Measurements from ENCODE around the gene CACNA1B. TPM values are rescaled to one million over a fixed set of nuclear protein-coding genes. Genes with fewer than 3 reads are reported as not detected.

CACNA1B gene
- total and polyA plus RNA-seq, 2 donors (not counting 1 experiment from before 2014, with no cell fraction given), result 0.01 to 0.17 TPM

GRCh38 chr9:138025908-138026307 is 148.3 kb downstream of the CACNA1B start:
- Histone ChIP-seq H3K79me2 (ENCODE audit: control insufficient read depth, insufficient read depth, low read length) (no peaks in the 10 kb centered on the region), H3K27me3 (ENCODE audit: control insufficient read depth, insufficient read depth, low read length) (peaks cover 4% of the 10 kb centered on the region), H3K4me3 (replicated peaks in 1 of 4; ENCODE audit: control extremely low read depth in 1 of 4, insufficient read depth in 1 of 4, low read depth in 3 of 4, low read length in 4 of 4) (no peak overlapping the region), H3K9ac (ENCODE audit: insufficient read depth, low read length) (no peak overlapping the region), H4K20me1 (ENCODE audit: control insufficient read depth, extremely low read depth, insufficient read depth, low read length) (no peaks in the 10 kb centered on the region), H3K36me3 (ENCODE audit: control insufficient read depth, insufficient read depth, low read length) (no peaks in the 10 kb centered on the region), H3K4me2 (ENCODE audit: extremely low read depth, insufficient read depth, low read length) (no peak overlapping the region), H3K27ac (ENCODE audit: insufficient read depth, low read length) (no peak overlapping the region), H3K4me1 (ENCODE audit: control insufficient read depth, extremely low read depth, insufficient read depth, low read length) (no peaks in the 10 kb centered on the region), H3K9me3 (ENCODE audit: control insufficient read depth, insufficient read depth, low read depth, low read length) (no peaks in the 10 kb centered on the region), H2AFZ (ENCODE audit: low read length) (no peak overlapping the region)
- DNase-seq (ENCODE audit: low read depth in 2 of 2), result no peak
- TF ChIP-seq CTCF (conservative IDR thresholded peaks at IDR 0.05 in 1 of 2, IDR thresholded peaks at IDR 0.05 in 1 of 2; ENCODE audit: low read depth in 1 of 2, low read length in 2 of 2), result no peak
- no peak for TF ChIP-seq EZH2 (IDR thresholded peaks at IDR 0.05; ENCODE audit: low read length, missing control alignments)

DNA sequence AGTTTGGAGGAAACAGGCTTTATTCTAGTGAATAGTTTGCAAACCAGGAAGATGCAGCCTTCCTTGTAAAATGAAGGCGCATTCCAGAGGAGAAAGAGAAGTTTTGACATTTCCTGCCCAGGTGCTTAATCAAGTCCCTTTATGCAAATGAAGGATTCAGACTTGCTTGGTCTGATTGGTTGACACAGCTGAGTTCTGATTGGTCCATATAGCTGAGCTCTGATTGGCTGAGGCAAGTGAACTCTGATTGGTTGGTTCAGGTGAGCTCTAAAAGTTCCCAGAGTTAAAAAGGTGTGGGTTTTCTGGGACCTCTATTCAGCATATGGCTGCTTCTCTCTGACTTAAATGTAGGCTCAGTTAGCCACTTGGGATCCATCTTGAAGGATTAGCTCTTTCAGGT is 151.0 kb downstream of the CACNA1B start:
- no peak overlapping the region for H3K4me2 ChIP-seq (ENCODE audit: extremely low read depth, insufficient read depth, low read length)

GRCh38 chr9:138031186-138031585 is 153.6 kb downstream of the CACNA1B start:
- H2AFZ ChIP-seq (ENCODE audit: low read length), result no peak overlapping the region
- TF ChIP-seq EZH2 (IDR thresholded peaks at IDR 0.05; ENCODE audit: low read length, missing control alignments), result no peak
- TF ChIP-seq CTCF (conservative IDR thresholded peaks at IDR 0.05 in 1 of 2, IDR thresholded peaks at IDR 0.05 in 1 of 2; ENCODE audit: low read depth in 1 of 2, low read length in 2 of 2), result no peak
- no peaks in the 10 kb centered on the region for H3K4me1 ChIP-seq (ENCODE audit: control insufficient read depth, extremely low read depth, insufficient read depth, low read length)
- no peak overlapping the region for H3K4me2 ChIP-seq (ENCODE audit: extremely low read depth, insufficient read depth, low read length)
- H3K27ac ChIP-seq (ENCODE audit: insufficient read depth, low read length), result no peak overlapping the region
- H3K79me2 ChIP-seq (ENCODE audit: control insufficient read depth, insufficient read depth, low read length), result no peaks in the 10 kb centered on the region
- no peak for DNase-seq (ENCODE audit: low read depth in 2 of 2)
- H3K36me3 ChIP-seq (ENCODE audit: control insufficient read depth, insufficient read depth, low read length), result no peaks in the 10 kb centered on the region
- no peak overlapping the region for H3K4me3 ChIP-seq (replicated peaks in 1 of 4; ENCODE audit: control extremely low read depth in 1 of 4, insufficient read depth in 1 of 4, low read depth in 3 of 4, low read length in 4 of 4)
- no peaks in the 10 kb centered on the region for H4K20me1 ChIP-seq (ENCODE audit: control insufficient read depth, extremely low read depth, insufficient read depth, low read length)
- H3K9ac ChIP-seq (ENCODE audit: insufficient read depth, low read length), result no peak overlapping the region
- H3K27me3 ChIP-seq (ENCODE audit: control insufficient read depth, insufficient read depth, low read length), result no peaks in the 10 kb centered on the region
- H3K9me3 ChIP-seq (ENCODE audit: control insufficient read depth, insufficient read depth, low read depth, low read length), result no peaks in the 10 kb centered on the region

More for the DNA sequence above, 151.0 kb downstream of the CACNA1B start:
- Histone ChIP-seq H2AFZ (ENCODE audit: low read length) (no peak overlapping the region), H3K9me3 (ENCODE audit: control insufficient read depth, insufficient read depth, low read depth, low read length) (no peaks in the 10 kb centered on the region), H3K4me1 (ENCODE audit: control insufficient read depth, extremely low read depth, insufficient read depth, low read length) (no peaks in the 10 kb centered on the region), H3K36me3 (ENCODE audit: control insufficient read depth, insufficient read depth, low read length) (no peaks in the 10 kb centered on the region), H4K20me1 (ENCODE audit: control insufficient read depth, extremely low read depth, insufficient read depth, low read length) (no peaks in the 10 kb centered on the region), H3K27ac (ENCODE audit: insufficient read depth, low read length) (no peak overlapping the region), H3K4me3 (replicated peaks in 1 of 4; ENCODE audit: control extremely low read depth in 1 of 4, insufficient read depth in 1 of 4, low read depth in 3 of 4, low read length in 4 of 4) (no peak overlapping the region), H3K9ac (ENCODE audit: insufficient read depth, low read length) (no peak overlapping the region), H3K27me3 (ENCODE audit: control insufficient read depth, insufficient read depth, low read length) (no peaks in the 10 kb centered on the region), H3K79me2 (ENCODE audit: control insufficient read depth, insufficient read depth, low read length) (no peaks in the 10 kb centered on the region)
- TF ChIP-seq EZH2 (IDR thresholded peaks at IDR 0.05; ENCODE audit: low read length, missing control alignments) (no peak), CTCF (conservative IDR thresholded peaks at IDR 0.05 in 1 of 2, IDR thresholded peaks at IDR 0.05 in 1 of 2; ENCODE audit: low read depth in 1 of 2, low read length in 2 of 2) (no peak)
- no peak for DNase-seq (ENCODE audit: low read depth in 2 of 2)

All from fibroblast of lung (primary cell).